ENCODE measurements around the gene UBE2C.

Gene UBE2C

DNA sequence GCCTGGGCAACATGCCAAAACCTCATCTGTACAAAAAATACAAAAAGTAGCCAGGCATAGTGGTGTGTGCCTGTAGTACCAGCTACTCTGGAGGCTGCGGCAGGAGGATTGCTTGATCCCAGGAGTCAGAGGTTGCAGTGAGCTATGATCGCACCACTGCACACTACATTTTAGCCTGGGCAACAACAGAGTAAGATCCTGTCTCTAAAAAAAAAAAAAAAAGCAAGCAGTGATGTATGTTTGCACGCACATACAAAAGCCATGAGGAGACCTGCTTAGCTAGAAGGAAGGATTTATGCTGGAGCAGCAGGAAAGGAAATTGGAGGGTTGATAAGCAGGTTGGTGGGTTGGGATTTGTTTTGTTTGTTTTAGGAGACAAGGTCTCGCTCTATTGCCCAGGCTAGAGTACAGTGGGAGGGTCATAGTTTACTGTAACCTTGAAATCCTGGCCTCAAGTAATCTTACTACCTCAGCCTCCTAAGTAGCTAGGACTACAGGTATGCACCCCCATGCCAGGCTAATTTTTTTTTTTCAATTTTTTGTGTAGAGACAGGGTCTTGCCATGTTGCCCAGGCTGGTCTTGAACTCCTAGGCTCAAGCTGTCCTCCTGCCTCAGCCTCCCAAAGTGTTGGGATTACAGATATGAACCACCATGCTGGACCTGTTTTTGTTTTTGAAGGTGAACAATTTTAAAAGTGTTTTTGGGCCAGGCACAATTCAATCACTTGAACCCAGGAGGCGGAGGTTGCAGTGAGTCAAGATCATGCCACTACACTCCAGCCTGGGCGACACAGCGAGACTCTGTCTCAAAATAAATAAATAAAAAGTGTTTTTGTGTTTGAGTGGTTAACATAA is 49.0 kb downstream of the UBE2C start:
- no peak for DNase-seq

DNA sequence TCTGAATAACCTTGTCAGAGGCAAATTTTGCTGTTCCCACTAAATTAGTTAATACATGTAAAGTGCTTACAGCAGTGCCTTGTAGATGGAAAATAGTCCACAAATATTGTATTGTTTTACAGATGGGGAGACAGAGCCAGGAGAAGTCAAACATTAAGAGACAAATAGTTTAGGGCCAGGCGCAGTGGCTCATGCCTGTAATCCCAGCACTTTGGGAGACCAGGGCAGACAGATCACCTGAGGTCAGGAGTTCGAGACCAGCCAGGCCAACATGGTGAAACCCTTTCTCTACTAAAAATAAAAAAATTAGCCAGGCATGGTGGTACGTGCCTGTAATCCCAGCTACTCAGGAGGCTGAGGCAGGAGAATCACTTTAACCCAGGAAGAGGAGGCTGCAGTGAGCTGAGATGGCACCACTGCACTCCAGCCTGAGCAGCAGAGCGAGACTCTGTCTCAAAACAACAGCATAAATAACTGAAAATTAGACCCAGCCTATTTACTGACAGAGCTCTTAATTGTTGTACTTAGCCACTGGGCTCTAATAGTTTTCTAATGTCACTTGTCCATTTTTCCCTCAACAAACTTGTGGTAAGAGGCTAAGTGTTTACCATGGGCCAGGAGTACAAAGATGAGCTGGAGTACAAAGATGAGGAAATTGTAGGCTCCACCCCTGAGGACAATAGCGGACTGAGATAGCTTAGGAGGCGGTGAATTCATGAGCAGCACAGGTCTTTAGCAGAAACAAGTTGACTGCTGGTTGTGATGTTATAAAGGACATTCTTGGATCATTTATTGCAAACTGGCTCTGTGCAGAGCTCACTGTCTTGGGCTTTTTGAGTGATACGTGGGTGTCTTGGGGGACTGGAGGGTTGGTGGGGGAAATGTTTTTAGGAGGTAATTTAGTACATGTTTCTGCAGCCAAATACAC is 51.4 kb downstream of the UBE2C start:
- DNase-seq = no peak

DNA sequence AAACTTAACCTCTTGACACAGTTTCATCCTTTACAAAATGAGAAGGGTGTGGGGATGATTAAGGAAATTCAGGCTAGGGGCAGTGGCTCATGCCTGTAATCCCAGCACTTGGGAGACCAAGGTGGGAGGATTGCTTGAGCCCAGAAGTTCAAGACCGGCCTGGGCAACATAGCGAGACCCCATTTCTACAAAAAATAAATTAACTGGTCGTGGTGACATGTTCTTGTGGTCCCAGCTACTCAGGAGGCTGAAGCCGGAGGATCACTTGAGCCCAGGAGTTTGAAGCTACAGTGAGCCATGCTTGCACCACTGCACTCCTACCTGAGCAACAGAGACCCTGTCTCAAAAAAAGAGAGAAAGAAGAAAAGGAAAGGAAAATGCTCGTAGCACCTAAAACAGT is 54.0 kb downstream of the UBE2C start:
- no peak for DNase-seq

Data from CD4-positive, alpha-beta T cell treated with Interferon alpha-2 for 1 hour (primary cell).